GM21447 (cell line): Measurements from ENCODE around the gene HIPK2.
"Not testable (repeated sequence)": the region's sequence is repeated elsewhere in the genome, so short reads cannot be mapped to it uniquely, and the experiment has no call there.

ENCODE experiments used
- ATAC-seq: cut with Tn5 transposase; IDR thresholded peaks from one replicate; pipeline ENCODE4 v1.9.1; 2021; ENCODE audit not compliant: unreplicated experiment

HIPK2 gene

GRCh38 chr7:139675127-139676125, 102.4 kb downstream of the HIPK2 start:
- ATAC-seq = no peak

GRCh38 chr7:139674752-139675126, 103.1 kb downstream of the HIPK2 start:
- no peak for ATAC-seq

GRCh38 chr7:139674341-139674740, 103.5 kb downstream of the HIPK2 start:
- no peak for ATAC-seq

- no peak for ATAC-seq
Observed at GRCh38 chr7:139673762-139674161, 104.0 kb downstream of the HIPK2 start.

- peak; percentile 88 for ATAC-seq
Observed at GRCh38 chr7:139673230-139673629, 104.6 kb downstream of the HIPK2 start.

- no peak for ATAC-seq
Observed at GRCh38 chr7:139671967-139672366, 105.8 kb downstream of the HIPK2 start.

GRCh38 chr7:139670662-139671061, 107.1 kb downstream of the HIPK2 start:
- not testable (repeated sequence) for ATAC-seq

GRCh38 chr7:139669106-139670061, 108.4 kb downstream of the HIPK2 start:
- no peak for ATAC-seq

GRCh38 chr7:139667377-139667776, 110.4 kb downstream of the HIPK2 start:
- no peak for ATAC-seq

- no peak for ATAC-seq
Observed at GRCh38 chr7:139666501-139666900, 111.3 kb downstream of the HIPK2 start.

- no peak for ATAC-seq
Observed at GRCh38 chr7:139664434-139664833, 113.4 kb downstream of the HIPK2 start.

- ATAC-seq = no peak
Observed at GRCh38 chr7:139663608-139664177, 114.1 kb downstream of the HIPK2 start.

GRCh38 chr7:139661903-139662302, 115.9 kb downstream of the HIPK2 start:
- no peak for ATAC-seq

- ATAC-seq = no peak
Observed at GRCh38 chr7:139661043-139661440, 116.8 kb downstream of the HIPK2 start.

- no peak for ATAC-seq
Observed at GRCh38 chr7:139660317-139661042, 117.3 kb downstream of the HIPK2 start.

- no peak for ATAC-seq
Observed at GRCh38 chr7:139659922-139660316, 117.9 kb downstream of the HIPK2 start.

- ATAC-seq = no peak
Observed at GRCh38 chr7:139658908-139659675, 118.7 kb downstream of the HIPK2 start.

GRCh38 chr7:139658296-139658695, 119.5 kb downstream of the HIPK2 start:
- ATAC-seq = no peak

GRCh38 chr7:139657725-139658124, 120.1 kb downstream of the HIPK2 start:
- ATAC-seq = no peak

GRCh38 chr7:139656387-139656786, 121.4 kb downstream of the HIPK2 start:
- no peak for ATAC-seq
